Ovary (tissue), 3 donors: Measurements from ENCODE around the gene MAML2.

ENCODE experiments used
- EP300 ChIP-seq: sonication (generic); formaldehyde crosslinking; IDR thresholded peaks from one replicate; pipeline ENCODE4 v1.6.1; 2017; ENCODE audit warnings: antibody characterized with exemption
- POLR2A ChIP-seq: fragments of 450-650 bp; IDR thresholded peaks from one replicate; pipeline ENCODE4 v1.6.1; 2017; ENCODE audit warnings: antibody characterized with exemption, mild to moderate bottlenecking, moderate library complexity
- TF ChIP-seq, protein P1 (sequence below), 3 donors: fragments of 450-650 bp in 2 of 3; fragments of 200-600 bp in 1 of 3; IDR thresholded peaks; one replicate each; pipeline versions ENCODE4 v1.5.1 to v1.8.0; 2016 to 2022; ENCODE audit warnings: antibody characterized with exemption in 3 of 3, mild to moderate bottlenecking in 1 of 3
- donor health status: DM: no; HTN: no; CAD: no.

DNA sequence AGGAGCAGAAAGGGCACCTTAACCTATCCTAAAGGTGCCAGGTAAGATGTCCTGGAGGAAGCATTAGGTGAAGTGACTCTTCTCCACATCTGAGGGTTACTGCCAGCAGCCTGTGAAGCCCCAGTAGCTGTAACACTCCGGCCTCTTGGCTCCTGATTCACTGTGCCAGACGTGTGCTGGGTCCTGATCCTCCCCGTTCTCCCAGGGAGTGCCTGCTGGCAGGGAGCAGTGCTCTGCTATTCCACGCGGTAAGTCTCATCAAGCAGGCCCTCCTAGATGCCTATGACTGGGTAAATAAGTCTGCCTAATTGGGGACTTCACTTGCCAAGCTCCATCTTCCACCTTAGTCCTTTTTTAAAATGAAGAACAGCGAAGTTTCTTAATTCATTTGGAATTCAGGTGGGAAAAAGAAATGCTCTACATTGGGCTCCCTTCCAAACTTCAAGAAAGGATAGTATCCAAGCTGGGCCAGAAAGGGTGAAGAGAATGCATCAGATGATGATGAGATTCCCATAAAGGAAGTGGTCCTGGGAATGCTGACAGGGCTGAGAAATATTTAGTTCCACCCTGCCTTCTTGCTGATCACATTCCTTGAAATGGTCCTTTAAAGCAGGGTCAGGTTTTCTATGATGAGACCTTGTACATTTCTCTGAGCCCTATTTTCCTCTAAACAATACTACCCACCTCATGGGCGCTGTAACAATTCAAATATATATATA is 188.0 kb downstream of the MAML2 start:
- TF ChIP-seq POLR2A (no peak), EP300 (no peak)
- TF ChIP-seq, protein P1, sequence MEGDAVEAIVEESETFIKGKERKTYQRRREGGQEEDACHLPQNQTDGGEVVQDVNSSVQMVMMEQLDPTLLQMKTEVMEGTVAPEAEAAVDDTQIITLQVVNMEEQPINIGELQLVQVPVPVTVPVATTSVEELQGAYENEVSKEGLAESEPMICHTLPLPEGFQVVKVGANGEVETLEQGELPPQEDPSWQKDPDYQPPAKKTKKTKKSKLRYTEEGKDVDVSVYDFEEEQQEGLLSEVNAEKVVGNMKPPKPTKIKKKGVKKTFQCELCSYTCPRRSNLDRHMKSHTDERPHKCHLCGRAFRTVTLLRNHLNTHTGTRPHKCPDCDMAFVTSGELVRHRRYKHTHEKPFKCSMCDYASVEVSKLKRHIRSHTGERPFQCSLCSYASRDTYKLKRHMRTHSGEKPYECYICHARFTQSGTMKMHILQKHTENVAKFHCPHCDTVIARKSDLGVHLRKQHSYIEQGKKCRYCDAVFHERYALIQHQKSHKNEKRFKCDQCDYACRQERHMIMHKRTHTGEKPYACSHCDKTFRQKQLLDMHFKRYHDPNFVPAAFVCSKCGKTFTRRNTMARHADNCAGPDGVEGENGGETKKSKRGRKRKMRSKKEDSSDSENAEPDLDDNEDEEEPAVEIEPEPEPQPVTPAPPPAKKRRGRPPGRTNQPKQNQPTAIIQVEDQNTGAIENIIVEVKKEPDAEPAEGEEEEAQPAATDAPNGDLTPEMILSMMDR (IDR thresholded peaks at IDR 0.05), result no peak
